HG03354 (cell line): ENCODE measurements around the gene SDR42E1.
"Not testable (repeated sequence)": the region's sequence is repeated elsewhere in the genome, so short reads cannot be mapped to it uniquely, and the experiment has no call there.

Source experiments
- ATAC-seq: cut with Tn5 transposase; IDR thresholded peaks from one replicate; pipeline ENCODE4 v1.9.1; 2021; ENCODE audit warnings: mild to moderate bottlenecking; ENCODE audit not compliant: unreplicated experiment, poor library complexity, severe bottlenecking

SDR42E1 gene

GRCh38 chr16:82008957-82009592 is 2.2 kb downstream of the SDR42E1 start:
- no peak for ATAC-seq

- no peak for ATAC-seq
Measured at GRCh38 chr16:82007189-82007588, 4.1 kb downstream of the SDR42E1 start.

- ATAC-seq, result no peak
Measured at GRCh38 chr16:82006036-82006435, 5.2 kb downstream of the SDR42E1 start.

GRCh38 chr16:82005027-82005830 is 6.0 kb downstream of the SDR42E1 start:
- ATAC-seq, result no peak

GRCh38 chr16:82004601-82005000 is 6.7 kb downstream of the SDR42E1 start:
- ATAC-seq, result no peak

GRCh38 chr16:82002831-82003230 is 8.4 kb downstream of the SDR42E1 start:
- ATAC-seq, result no peak

- ATAC-seq, result no peak
Measured at GRCh38 chr16:81997738-81998137, 13.5 kb downstream of the SDR42E1 start.

GRCh38 chr16:81996664-81997509 is 14.4 kb downstream of the SDR42E1 start:
- no peak for ATAC-seq

- ATAC-seq, result no peak
Measured at GRCh38 chr16:81995651-81996050, 15.6 kb downstream of the SDR42E1 start.

GRCh38 chr16:81994485-81994884 is 16.8 kb downstream of the SDR42E1 start:
- ATAC-seq, result no peak

- ATAC-seq, result no peak
Measured at GRCh38 chr16:81992859-81993258, 18.4 kb downstream of the SDR42E1 start.

- no peak for ATAC-seq
Measured at GRCh38 chr16:81987706-81988105, 23.6 kb downstream of the SDR42E1 start.

- no peak for ATAC-seq
Measured at GRCh38 chr16:81987121-81987520, 24.1 kb downstream of the SDR42E1 start.

GRCh38 chr16:81977335-81977942 is 33.8 kb downstream of the SDR42E1 start:
- ATAC-seq, result not testable (repeated sequence)

- no peak for ATAC-seq
Measured at GRCh38 chr16:81975637-81976036, 35.6 kb downstream of the SDR42E1 start.

GRCh38 chr16:81973737-81974136 is 37.5 kb downstream of the SDR42E1 start:
- ATAC-seq, result no peak

- no peak for ATAC-seq
Measured at GRCh38 chr16:81971853-81972252, 39.4 kb downstream of the SDR42E1 start.

GRCh38 chr16:81967358-81967757 is 43.9 kb downstream of the SDR42E1 start:
- no peak for ATAC-seq

GRCh38 chr16:81964808-81965207 is 46.5 kb downstream of the SDR42E1 start:
- ATAC-seq, result no peak
